ENCODE data around the gene IER5L.

The IER5L gene

GRCh38 chr9:129151469-129151868, 26.6 kb downstream of the IER5L start:
- H3K4me3 ChIP-seq (ENCODE audit: low read depth, low read length), result no peak overlapping the region
- no peak for TF ChIP-seq CTCF (IDR thresholded peaks at IDR 0.05; ENCODE audit: low read depth, low read length, missing control alignments)
- in situ Hi-C loops (cut with HindIII; ENCODE audit: low pct_ligation_motif_present, low sequenced_read_pairs), result loop anchor here (25.0 kb wide), 1 partner anchor 186 kb away; no protein-coding TSS in a partner anchor
- peaks cover 15% of the 10 kb centered on the region for H3K36me3 ChIP-seq (replicated peaks)
- H3K27me3 ChIP-seq (replicated peaks), result no peaks in the 10 kb centered on the region
- H3K27ac ChIP-seq, result no peak overlapping the region
- no peak for DNase-seq

- TF ChIP-seq CTCF (IDR thresholded peaks at IDR 0.05; ENCODE audit: low read depth, low read length, missing control alignments), result no peak
- Histone ChIP-seq H3K36me3 (replicated peaks) (peaks cover 15% of the 10 kb centered on the region), H3K27ac (no peak overlapping the region), H3K4me3 (ENCODE audit: low read depth, low read length) (no peak overlapping the region), H3K27me3 (replicated peaks) (no peaks in the 10 kb centered on the region)
- DNase-seq, result no peak
- in situ Hi-C loops (cut with HindIII; ENCODE audit: low pct_ligation_motif_present, low sequenced_read_pairs), result loop anchor here (25.0 kb wide), 1 partner anchor 187 kb away; no protein-coding TSS in a partner anchor
Observed at GRCh38 chr9:129150672-129151211, 27.3 kb downstream of the IER5L start.

DNA sequence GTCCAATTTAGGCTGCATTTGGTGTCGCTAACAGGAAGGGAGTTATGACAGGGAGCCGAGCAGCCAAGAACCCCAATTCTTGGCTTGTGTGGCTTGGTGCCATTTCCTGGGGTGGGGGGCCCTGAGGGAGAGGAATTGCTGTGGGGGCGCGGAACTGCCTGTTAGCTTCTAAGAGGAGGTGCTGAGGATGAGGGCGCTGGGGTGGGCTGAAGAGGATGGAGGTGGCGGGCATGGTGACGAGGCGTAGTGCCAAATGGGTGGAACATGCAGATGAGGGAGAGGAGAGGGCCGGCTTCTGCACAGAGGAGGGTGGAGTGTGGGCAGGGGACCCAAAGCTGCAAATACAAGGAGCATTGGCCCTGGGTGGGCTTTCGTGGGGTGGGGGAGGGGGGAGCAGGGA, 27.9 kb downstream of the IER5L start:
- in situ Hi-C loops (cut with HindIII; ENCODE audit: low pct_ligation_motif_present, low sequenced_read_pairs), result loop anchor here (25.0 kb wide), 1 partner anchor 187 kb away; no protein-coding TSS in a partner anchor
- Histone ChIP-seq H3K4me3 (ENCODE audit: low read depth, low read length) (no peak overlapping the region), H3K27me3 (replicated peaks) (no peaks in the 10 kb centered on the region), H3K27ac (no peak overlapping the region), H3K36me3 (replicated peaks) (peaks cover 13% of the 10 kb centered on the region)
- DNase-seq, result no peak
- TF ChIP-seq CTCF (IDR thresholded peaks at IDR 0.05; ENCODE audit: low read depth, low read length, missing control alignments), result no peak

GRCh38 chr9:129149442-129149841, 28.6 kb downstream of the IER5L start:
- H3K36me3 ChIP-seq (replicated peaks), result peaks cover 12% of the 10 kb centered on the region
- H3K27ac ChIP-seq, result no peak overlapping the region
- in situ Hi-C loops (cut with HindIII; ENCODE audit: low pct_ligation_motif_present, low sequenced_read_pairs), result no loop called here
- H3K27me3 ChIP-seq (replicated peaks), result no peaks in the 10 kb centered on the region
- no peak for TF ChIP-seq CTCF (IDR thresholded peaks at IDR 0.05; ENCODE audit: low read depth, low read length, missing control alignments)
- no peak overlapping the region for H3K4me3 ChIP-seq (ENCODE audit: low read depth, low read length)
- DNase-seq, result no peak

DNA sequence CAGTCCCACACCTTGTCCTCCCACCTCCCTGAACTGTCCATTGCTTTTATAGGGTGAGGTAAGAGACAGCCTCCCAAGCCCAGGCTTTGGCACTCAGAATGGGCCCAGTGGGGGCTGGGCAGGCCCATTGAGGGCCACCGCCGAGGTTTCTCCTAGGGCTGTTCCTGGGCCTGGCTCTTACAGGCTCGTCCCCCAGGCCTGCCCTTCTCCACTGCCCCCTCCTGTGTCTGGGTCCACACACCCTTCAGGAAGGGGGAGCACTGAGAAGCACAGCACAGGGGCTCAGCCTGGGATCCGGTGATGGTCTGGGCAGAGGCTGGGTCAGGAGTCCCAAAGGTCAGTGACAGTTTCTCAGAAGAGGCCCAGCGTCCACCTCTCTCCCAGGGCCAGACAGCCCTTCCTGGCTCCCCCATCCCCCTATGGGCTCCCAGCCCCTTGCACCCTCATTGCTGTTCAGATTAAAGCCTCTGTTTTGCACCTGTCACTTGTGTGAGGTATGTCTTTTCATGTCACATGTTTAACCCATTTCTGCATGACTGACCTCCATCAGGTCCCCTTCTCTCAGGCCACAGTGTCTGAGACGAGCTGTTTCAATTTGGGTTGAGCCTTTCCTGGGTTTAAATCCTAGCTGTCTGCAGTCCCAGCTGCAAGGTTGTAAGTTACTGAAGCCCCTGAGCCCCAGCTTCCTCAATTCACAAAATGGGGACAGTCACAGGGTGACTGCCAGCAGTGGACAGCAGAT, 29.4 kb downstream of the IER5L start:
- H3K4me3 ChIP-seq (ENCODE audit: low read depth, low read length), result no peak overlapping the region
- no peak overlapping the region for H3K27ac ChIP-seq
- H3K27me3 ChIP-seq (replicated peaks), result no peaks in the 10 kb centered on the region
- peaks cover 18% of the 10 kb centered on the region for H3K36me3 ChIP-seq (replicated peaks)
- no peak for TF ChIP-seq CTCF (IDR thresholded peaks at IDR 0.05; ENCODE audit: low read depth, low read length, missing control alignments)
- in situ Hi-C loops (cut with HindIII; ENCODE audit: low pct_ligation_motif_present, low sequenced_read_pairs), result no loop called here
- no peak for DNase-seq
